Endodermal cell (in vitro differentiated cells): ENCODE results near the gene STMN3. TPM values are rescaled to one million over a fixed set of nuclear protein-coding genes. Genes with fewer than 3 reads are reported as not detected.
A peak's percentile ranks its signal among the peaks of the same experiment; 100 is the strongest.

Source experiments
- DNase-seq: peaks from one replicate; pipeline ENCODE4 v3.0.0-alpha.2; 2017
- H3K27ac ChIP-seq: 2 replicates; pipeline ENCODE4 v1.5.1; 2013; ENCODE audit warnings: mild to moderate bottlenecking, low read depth, low read length, moderate library complexity
- H3K27me3 ChIP-seq: 2 replicates; pipeline ENCODE4 v1.6.1; 2013; ENCODE audit warnings: mild to moderate bottlenecking, low read length, moderate library complexity; ENCODE audit not compliant: insufficient read depth, control insufficient read depth, poor library complexity, severe bottlenecking
- H3K36me3 ChIP-seq: 2 replicates; pipeline ENCODE4 v1.7.0; 2013; ENCODE audit warnings: mild to moderate bottlenecking, low read length, moderate library complexity; ENCODE audit not compliant: control insufficient read depth, insufficient read depth
- H3K4me1 ChIP-seq: one replicate; pipeline ENCODE4 v1.7.0; 2013; ENCODE audit warnings: low read length; ENCODE audit not compliant: control insufficient read depth, insufficient read depth
- H3K4me3 ChIP-seq: 2 replicates; pipeline ENCODE4 v1.5.1; 2013; ENCODE audit warnings: mild to moderate bottlenecking, low read length, moderate library complexity
- H3K9ac ChIP-seq: 2 replicates; pipeline ENCODE4 v1.6.1; 2013; ENCODE audit warnings: mild to moderate bottlenecking, low read length, moderate library complexity; ENCODE audit not compliant: poor library complexity, severe bottlenecking; ENCODE audit errors: extremely low read depth
- H3K9me3 ChIP-seq: 2 replicates; pipeline ENCODE4 v1.6.1; 2013; ENCODE audit warnings: mild to moderate bottlenecking, low read length, moderate library complexity; ENCODE audit not compliant: control insufficient read depth
- H3K27ac Mint-ChIP-seq: 2 replicates; pipeline ENCODE4 v1.8.0; 2020; ENCODE audit warnings: mixed read lengths
- H3K27me3 Mint-ChIP-seq: 2 replicates; pipeline ENCODE4 v1.8.0; 2021; ENCODE audit warnings: mild to moderate bottlenecking, mixed read lengths; ENCODE audit not compliant: insufficient read depth
- H3K36me3 Mint-ChIP-seq: 2 replicates; pipeline ENCODE4 v1.8.0; 2020; ENCODE audit warnings: low read depth, mixed read lengths
- H3K4me1 Mint-ChIP-seq: 2 replicates; pipeline ENCODE4 v1.8.0; 2020; ENCODE audit warnings: mixed read lengths
- H3K4me3 Mint-ChIP-seq: 2 replicates; pipeline ENCODE4 v1.8.0; 2020; ENCODE audit warnings: mild to moderate bottlenecking, moderate library complexity, mixed read lengths
- H3K9me3 Mint-ChIP-seq: 2 replicates; pipeline ENCODE4 v1.8.0; 2020; ENCODE audit warnings: mild to moderate bottlenecking, mixed read lengths
- WGBS, 2 experiments: methylation state at CpG; one replicate each; pipeline versions ENCODE4 v1.1.5 to v1.1.7; 2013; ENCODE audit warnings: missing lambda C conversion rate in 2 of 2, mixed read lengths in 1 of 2; ENCODE audit not compliant: insufficient coverage in 1 of 2, insufficient read length in 1 of 2; 5-methylcytosine and 5-hydroxymethylcytosine counted together
- long read RNA-seq, 4 experiments: library from polyadenylated mRNA in 2 of 4; library from RNA in 1 of 4; library from capped mRNA in 1 of 4; stranded (forward) in 3 of 4; unstranded in 1 of 4; transcript quantifications; one replicate each; pipeline ENCODE4 v2.0.0, GENCODE V29; 2020 to 2021; ENCODE audit warnings: inconsistent platforms in 1 of 4
- polyA plus RNA-seq, 2 experiments: library from polyadenylated mRNA; stranded (reverse); fragments of 50-300 nt; gene quantifications; one replicate each; pipeline ENCODE4 v1.2.3, GENCODE V29; 2013
- total RNA-seq, 2 donors: library from RNA; stranded (reverse); fragmentation: NEBNext Ultra II Directional in 1 of 2; extraction: Animal tissue kit (Norgen Biotek cat#: 25700) in 1 of 2; gene quantifications; 2 replicates in 1 of 2; 3 replicates in 1 of 2; pipeline ENCODE4 v1.2.1, GENCODE V29; 2021
- TF ChIP-seq, protein P1 (sequence below): fragments of 200-600 bp; sonication (generic); conservative IDR thresholded peaks from 2 replicates; pipeline ENCODE4 v1.5.0; 2021; ENCODE audit warnings: antibody characterized with exemption, mild to moderate bottlenecking

Gene STMN3
- 10 to 100 TPM in 1 of 2 donors, 1 to 10 TPM in 1; 6.7 to 18.3 TPM for total RNA-seq
- polyA plus RNA-seq (2013, experiment 1 of 2) = 52.0 TPM
- polyA plus RNA-seq (2013, experiment 2 of 2) = 47.9 TPM
- long read RNA-seq, experiment 1, partial matches to known transcripts = 2 of 11 reads
- long read RNA-seq, experiment 1, other reads (novel, unspliced or antisense) = 8 of 11 reads
- long read RNA-seq, experiment 2, transcript STMN3-201 (5 exons, 2,255 nt) = major isoform, 6 of 14 reads
- long read RNA-seq, experiment 2, partial matches to known transcripts = 1 of 14 reads
- long read RNA-seq, experiment 2, other reads (novel, unspliced or antisense) = 7 of 14 reads
- long read RNA-seq, experiment 3, transcript STMN3-201 (5 exons, 2,255 nt) = major isoform, 19 of 26 reads
- long read RNA-seq, experiment 3, partial matches to known transcripts = 1 of 26 reads
- long read RNA-seq, experiment 3, other reads (novel, unspliced or antisense) = 6 of 26 reads
- long read RNA-seq, experiment 4, partial matches to known transcripts = 1 of 4 reads
- long read RNA-seq, experiment 4, other reads (novel, unspliced or antisense) = 2 of 4 reads

DNA sequence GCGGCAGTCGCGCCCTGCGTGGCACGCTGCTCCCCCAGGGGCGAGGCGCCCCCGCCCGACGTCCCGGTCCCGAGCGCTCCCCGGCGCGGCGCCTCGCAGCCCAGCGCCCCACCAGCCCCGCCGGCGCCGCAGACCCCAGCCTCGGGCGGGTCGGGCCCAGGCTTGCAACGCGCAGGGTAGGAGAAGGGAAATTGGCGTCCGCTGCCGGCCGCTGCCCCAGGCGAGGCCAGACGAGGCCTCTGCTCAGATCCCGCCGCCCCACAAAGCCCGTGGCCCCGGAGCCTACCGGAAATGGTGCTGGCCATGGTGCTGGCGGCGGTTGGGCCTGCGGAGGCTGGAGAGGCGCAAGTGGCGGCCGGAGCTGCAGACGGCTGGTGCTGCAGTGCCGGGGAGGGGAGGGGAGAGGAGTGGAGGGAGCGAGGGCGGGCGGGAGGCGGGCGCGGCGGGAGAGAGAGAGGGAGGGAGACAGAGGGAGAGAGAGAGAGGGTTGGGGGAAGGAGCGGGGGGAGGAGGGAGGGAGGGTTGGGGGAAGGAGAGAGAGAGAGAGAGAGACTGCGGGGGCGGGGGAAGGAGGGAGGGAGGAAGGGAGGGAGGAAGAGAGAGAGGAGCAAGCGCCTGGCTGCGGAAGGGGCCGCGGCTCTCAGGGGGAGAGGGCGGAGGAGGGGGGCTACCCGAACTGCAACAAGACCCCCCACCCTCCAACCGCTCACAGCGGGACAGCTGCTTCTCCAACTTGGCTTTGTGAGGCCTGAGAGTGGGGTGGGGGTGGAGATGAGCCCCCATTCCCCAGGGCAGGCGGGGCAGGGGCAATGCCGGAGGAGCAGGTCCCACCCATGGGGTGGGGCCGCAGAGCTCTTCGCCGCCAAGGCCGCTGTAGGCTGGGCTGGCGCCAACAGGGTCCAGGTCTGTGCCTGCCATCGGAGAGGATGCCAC, at the start of gene STMN3:
TSS of gene STMN3 (minus strand) at position 384 of the 933 bp plus-strand sequence. CDS start at position 305, 79 bp downstream.
- Histone ChIP-seq H3K27me3 (peaks cover 19% of the 10 kb centered on the region), H3K4me3 (peak within 1 kb of the TSS; percentile 73), H3K27ac (peak within 1 kb of the TSS; percentile 89), H3K9ac (no peak within 1 kb of the TSS), H3K4me1 (no peaks in the 10 kb centered on the region), H3K9me3 (no peaks in the 10 kb centered on the region), H3K36me3 (no peaks in the 10 kb centered on the region)
- Mint-ChIP-seq H3K27me3 (peaks cover 21% of the 10 kb centered on the region), H3K9me3 (no peaks in the 10 kb centered on the region), H3K27ac (peak within 1 kb of the TSS; percentile 61), H3K4me1 (peaks cover 5% of the 10 kb centered on the region), H3K36me3 (no peaks in the 10 kb centered on the region), H3K4me3 (peak within 1 kb of the TSS; percentile 51)
- peak; percentile 99 for DNase-seq
- TF ChIP-seq, protein P1, sequence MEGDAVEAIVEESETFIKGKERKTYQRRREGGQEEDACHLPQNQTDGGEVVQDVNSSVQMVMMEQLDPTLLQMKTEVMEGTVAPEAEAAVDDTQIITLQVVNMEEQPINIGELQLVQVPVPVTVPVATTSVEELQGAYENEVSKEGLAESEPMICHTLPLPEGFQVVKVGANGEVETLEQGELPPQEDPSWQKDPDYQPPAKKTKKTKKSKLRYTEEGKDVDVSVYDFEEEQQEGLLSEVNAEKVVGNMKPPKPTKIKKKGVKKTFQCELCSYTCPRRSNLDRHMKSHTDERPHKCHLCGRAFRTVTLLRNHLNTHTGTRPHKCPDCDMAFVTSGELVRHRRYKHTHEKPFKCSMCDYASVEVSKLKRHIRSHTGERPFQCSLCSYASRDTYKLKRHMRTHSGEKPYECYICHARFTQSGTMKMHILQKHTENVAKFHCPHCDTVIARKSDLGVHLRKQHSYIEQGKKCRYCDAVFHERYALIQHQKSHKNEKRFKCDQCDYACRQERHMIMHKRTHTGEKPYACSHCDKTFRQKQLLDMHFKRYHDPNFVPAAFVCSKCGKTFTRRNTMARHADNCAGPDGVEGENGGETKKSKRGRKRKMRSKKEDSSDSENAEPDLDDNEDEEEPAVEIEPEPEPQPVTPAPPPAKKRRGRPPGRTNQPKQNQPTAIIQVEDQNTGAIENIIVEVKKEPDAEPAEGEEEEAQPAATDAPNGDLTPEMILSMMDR = no peak
- WGBS, 2 experiments = 0 to 1% methylated on average over 6 to 56 of the region's 73 CpGs

GRCh38 chr20:63702036-63702665, 48.9 kb upstream of the STMN3 start:
- H3K27me3 Mint-ChIP-seq = no peaks in the 10 kb centered on the region
- H3K4me3 ChIP-seq = no peak overlapping the region
- 95 to 96% methylated on average over 14 to 16 of the region's 16 CpGs for WGBS, 2 experiments
- H3K27ac ChIP-seq = no peak overlapping the region
- H3K36me3 Mint-ChIP-seq = peaks cover 25% of the 10 kb centered on the region
- H3K9me3 Mint-ChIP-seq = no peaks in the 10 kb centered on the region
- TF ChIP-seq, protein P1 = no peak
- peaks cover 5% of the 10 kb centered on the region for H3K4me1 ChIP-seq
- H3K9ac ChIP-seq = no peak overlapping the region
- peaks cover 24% of the 10 kb centered on the region for H3K36me3 ChIP-seq
- H3K9me3 ChIP-seq = no peaks in the 10 kb centered on the region
- peaks cover 5% of the 10 kb centered on the region for H3K4me1 Mint-ChIP-seq
- H3K27ac Mint-ChIP-seq = no peak overlapping the region
- H3K4me3 Mint-ChIP-seq = no peak overlapping the region
- DNase-seq = no peak
- no peaks in the 10 kb centered on the region for H3K27me3 ChIP-seq
